NCI-H2081 treated with DMSO at 0.1 percent for 48 hours (cell line): Measurements from ENCODE around the gene MUC20.
"Not testable (repeated sequence)": the region's sequence is repeated elsewhere in the genome, so short reads cannot be mapped to it uniquely, and the experiment has no call there.

ENCODE experiments used
- DNase-seq: peaks from one replicate; lab custom pipeline; 2025; lab: John Stamatoyannopoulos, UW

MUC20 gene

GRCh38 chr3:195720831-195721506, at the start of gene MUC20:
Gene MUC20 (plus strand): TSS chr3:195720978. CDS start chr3:195721008, 30 bp downstream.
- DNase-seq, result not testable (repeated sequence)

- not testable (repeated sequence) for DNase-seq
Observed at GRCh38 chr3:195671283-195671682, 49.5 kb upstream of the MUC20 start.

- DNase-seq, result not testable (repeated sequence)
Observed at GRCh38 chr3:195673711-195674110, 47.1 kb upstream of the MUC20 start.

GRCh38 chr3:195678391-195679015, 42.3 kb upstream of the MUC20 start:
- DNase-seq, result not testable (repeated sequence)

- DNase-seq, result not testable (repeated sequence)
Observed at GRCh38 chr3:195680690-195681089, 40.1 kb upstream of the MUC20 start.

GRCh38 chr3:195681458-195682103, 39.2 kb upstream of the MUC20 start:
- not testable (repeated sequence) for DNase-seq

- not testable (repeated sequence) for DNase-seq
Observed at GRCh38 chr3:195682104-195682742, 38.6 kb upstream of the MUC20 start.

- DNase-seq, result not testable (repeated sequence)
Observed at GRCh38 chr3:195683722-195684526, 36.9 kb upstream of the MUC20 start.

GRCh38 chr3:195684527-195685257, 36.1 kb upstream of the MUC20 start:
- not testable (repeated sequence) for DNase-seq

GRCh38 chr3:195686537-195687208, 34.1 kb upstream of the MUC20 start:
- DNase-seq, result not testable (repeated sequence)

GRCh38 chr3:195687209-195687760, 33.5 kb upstream of the MUC20 start:
- not testable (repeated sequence) for DNase-seq

GRCh38 chr3:195688471-195689183, 32.2 kb upstream of the MUC20 start:
- DNase-seq, result not testable (repeated sequence)

GRCh38 chr3:195689184-195690070, 31.4 kb upstream of the MUC20 start:
- not testable (repeated sequence) for DNase-seq

GRCh38 chr3:195690951-195691350, 29.8 kb upstream of the MUC20 start:
- DNase-seq, result no peak

GRCh38 chr3:195691596-195692353, 29.0 kb upstream of the MUC20 start:
- DNase-seq, result not testable (repeated sequence)

- DNase-seq, result no peak
Observed at GRCh38 chr3:195692354-195692685, 28.5 kb upstream of the MUC20 start.

GRCh38 chr3:195692781-195693427, 27.9 kb upstream of the MUC20 start:
- DNase-seq, result no peak
